NCI-H1105 (cell line): ENCODE results near the gene GPR39.

ENCODE experiments used
- DNase-seq: peaks from one replicate; lab custom pipeline; 2025; lab: John Stamatoyannopoulos, UW

The GPR39 gene

DNA sequence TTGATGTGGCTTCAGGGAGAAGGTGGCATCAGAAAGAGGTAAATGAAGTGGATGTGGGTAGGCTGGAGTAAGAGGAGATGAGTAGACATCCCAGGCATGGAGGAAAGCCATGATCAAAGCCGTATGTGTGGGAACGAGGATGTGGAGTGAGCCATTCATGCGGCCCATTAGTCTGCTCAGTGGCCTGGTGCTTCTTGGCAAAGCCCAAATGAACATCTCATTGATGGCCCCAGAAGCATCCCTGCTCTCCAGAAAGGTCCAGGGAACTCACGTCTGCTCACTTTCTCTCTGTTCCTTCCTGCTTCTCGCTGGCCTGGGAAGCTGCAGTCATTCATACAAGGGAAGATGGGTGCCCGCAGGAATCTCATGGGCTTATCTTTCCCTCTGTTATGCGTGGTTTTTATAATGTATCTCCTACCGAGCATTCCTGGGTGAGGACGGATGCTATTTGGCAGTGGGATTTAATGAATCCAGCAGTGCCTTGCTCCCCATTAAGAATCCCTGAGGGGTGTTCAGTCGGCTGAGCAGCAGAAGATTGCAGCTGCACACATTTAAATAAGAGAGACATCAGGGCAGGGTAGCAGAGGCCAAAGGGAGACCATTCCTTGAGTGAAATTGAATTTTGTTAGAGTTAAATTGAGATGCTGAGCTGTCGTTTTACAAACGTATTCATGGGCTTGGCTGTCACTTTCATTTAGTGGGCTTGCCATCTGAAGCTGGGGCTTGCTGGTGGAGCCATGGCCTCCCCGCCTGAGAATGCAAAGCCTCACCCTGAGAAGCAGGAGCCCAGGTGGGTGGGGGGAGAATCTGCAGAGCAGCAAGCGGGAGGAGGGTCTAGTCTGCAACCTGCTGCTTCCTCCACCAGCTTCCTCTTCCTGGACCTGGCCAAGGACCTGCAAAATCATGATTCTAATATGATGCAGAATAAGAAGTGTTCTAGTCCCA is 188.9 kb downstream of the GPR39 start:
- DNase-seq = no peak

DNA sequence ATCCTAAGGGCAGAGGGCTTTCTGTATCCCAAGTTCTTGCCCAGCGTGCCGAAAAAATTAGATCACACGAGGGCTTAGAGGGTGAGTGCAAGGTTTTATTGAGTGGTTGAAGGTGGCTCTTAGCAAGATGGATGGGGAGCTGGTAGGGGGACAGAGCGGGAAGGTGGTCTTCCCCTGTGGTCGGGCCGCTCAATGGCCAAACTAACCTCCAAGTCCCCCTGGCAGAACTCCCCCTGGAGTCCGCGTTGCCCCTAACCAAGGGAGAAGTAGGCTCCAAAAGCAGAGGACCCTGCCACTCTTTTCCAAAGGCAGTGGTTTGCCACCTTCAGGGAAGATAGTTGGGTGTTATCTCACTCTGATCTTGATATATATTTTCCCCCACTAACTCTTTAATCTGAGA is 190.0 kb downstream of the GPR39 start:
- DNase-seq = no peak

DNA sequence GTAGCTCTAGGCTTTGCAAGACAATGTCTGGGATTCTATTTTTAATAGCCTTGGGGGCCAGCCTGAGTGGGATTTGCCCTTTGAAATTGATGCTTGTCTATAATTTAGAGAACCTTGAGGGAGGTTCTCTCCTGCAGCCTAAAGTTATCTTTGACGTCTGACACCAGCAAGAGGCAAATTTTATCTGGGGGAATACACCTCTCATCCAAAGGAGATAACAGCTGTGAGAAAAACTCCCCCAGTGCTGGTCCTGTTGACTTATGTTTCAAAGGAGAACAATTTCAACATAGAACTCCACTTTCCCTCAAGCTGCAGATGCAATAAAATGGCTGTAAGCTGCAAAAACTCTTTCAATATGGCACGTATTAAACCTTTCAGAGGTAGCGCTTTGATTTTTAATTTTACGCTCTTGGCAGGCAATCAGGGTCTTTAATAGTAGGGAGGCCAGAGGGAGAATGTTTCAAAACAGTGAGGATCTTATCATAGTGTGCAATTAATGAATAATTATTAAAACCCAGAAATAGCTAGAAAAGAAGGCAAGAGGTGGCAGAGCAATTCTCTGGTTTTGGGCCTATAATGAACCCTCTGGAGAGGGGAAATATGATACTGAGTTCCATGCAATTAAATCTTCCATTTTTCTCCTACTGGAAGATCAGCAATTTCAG is 191.0 kb downstream of the GPR39 start:
- peak; percentile 33 for DNase-seq

DNA sequence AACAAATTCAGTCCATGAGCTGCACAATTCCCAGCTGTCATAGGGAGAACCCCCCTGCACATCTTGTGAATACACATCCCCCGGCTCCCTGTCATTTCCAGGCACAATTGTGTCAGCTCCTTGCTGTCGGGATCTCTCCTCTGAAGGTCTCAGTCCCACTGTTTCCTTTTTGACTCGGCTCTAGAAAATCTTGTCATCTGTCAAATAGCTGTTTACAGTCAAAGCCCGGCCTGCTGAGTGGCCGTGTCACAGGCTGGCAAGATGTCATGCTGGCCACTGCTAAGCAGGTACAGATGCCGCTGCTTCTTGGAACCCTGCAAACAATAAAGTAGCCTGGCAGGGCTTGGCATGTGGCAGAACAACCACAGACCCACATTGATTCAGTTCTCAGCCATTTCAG is 191.7 kb downstream of the GPR39 start:
- peak; percentile 29 for DNase-seq

DNA sequence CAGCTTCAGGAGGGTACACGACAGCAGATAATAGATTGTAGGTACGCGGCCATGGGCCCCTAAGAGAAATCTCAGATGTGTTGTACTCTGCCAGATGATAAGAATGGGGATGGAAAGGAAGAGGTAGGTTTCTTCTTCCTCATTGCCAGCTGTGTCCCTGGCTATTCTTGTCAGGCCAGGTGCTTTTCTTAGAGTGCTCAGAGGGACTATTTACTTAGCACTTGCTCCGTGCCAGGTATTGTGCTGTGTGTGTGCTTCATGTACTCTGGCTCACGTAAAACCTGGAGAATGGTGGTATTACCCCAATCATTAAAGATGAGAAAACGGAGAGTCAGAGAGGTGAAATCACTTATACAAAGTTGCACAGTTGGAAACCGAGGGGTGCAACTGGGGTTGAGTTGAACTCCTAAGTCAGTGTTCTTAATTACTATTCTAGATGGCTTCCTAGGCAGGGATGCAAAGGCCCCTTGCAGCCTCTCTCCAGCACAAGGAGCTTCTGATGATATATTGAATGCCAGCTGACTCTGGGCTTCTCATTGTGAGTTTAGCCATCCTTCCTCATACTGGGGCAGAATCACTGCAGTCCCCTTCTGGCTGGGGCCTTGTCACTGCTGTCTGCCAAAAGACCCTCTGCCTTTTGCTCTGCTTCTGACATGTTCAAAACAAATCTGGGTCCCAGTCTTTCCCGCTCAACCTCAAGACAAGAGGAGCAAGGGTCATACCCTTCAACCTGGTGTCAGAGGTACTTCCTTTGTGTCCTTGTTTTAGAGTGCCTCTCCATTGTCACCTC is 192.7 kb downstream of the GPR39 start:
- no peak for DNase-seq

DNA sequence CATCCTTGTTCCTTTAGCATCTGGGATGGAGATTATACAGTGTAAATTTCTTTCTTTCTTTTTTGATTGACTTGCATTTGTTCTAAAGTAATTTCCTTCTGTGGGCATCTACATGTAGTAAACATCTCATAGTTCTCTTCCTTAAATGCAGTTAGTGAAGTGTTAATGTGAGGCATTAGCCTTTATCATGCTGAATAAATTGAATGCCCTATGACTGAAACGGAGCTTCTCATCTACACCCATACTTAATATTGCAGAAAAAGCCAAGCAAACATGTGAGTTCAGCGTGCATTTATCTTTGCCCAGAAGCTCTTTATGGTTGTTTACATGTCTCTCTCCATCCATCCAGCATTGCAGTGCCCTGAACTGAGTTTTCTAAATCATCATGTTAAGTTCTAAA is 195.1 kb downstream of the GPR39 start:
- no peak for DNase-seq

DNA sequence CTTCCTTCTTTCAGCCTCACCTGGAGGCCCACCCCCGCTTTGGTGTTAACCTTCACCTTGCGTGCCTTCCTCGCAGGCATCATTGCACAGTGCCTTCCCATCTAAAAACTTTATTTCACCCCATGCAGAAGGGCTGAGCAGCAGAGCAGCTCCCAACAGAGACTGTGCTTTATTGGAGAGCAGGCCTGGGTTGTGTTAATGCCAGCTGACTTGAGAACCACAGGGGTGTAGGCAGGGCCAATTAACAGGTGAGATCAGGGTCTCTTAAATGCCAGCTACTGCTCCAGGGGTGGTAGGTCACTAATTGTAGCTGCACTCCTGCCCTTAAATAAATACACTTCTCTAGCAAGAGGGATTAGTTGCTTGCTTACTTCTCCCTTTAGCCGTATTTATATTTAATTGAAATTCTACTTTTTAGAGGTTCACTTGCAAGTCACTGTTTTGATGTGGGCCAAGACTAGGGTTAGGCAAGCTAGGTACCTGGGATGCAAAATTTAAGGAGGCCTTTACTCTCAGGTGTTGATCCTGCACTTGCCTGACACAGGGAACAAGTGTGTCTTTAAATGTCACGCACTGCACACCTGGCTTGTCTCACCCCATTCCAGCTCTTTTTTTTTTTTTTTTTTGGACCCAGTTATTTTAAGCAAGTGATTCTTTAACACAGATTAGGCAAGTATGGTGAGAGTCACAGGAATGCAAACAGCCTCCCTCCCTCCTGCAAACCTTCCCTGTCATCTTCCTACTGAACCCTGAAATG is 198.9 kb downstream of the GPR39 start:
- no peak for DNase-seq

DNA sequence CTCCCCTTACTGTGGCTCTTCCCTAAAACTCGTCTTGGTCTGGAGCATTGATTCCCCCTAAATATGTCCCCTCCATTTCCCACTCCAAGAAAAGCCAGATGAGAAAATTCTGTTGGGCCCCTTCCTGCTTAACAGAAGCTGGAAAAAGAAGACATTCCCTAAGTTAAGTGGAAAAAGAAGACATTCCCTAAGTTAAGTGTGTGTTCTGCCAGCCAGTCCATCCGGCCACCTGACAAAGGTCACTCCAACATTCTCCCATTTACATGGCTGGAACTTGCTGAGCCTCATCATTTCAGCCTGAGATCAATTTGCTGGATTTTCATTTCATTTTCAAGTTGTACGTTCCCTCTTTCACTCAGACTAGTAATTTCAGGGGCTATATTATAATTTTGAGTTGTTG is 201.4 kb downstream of the GPR39 start:
- no peak for DNase-seq

DNA sequence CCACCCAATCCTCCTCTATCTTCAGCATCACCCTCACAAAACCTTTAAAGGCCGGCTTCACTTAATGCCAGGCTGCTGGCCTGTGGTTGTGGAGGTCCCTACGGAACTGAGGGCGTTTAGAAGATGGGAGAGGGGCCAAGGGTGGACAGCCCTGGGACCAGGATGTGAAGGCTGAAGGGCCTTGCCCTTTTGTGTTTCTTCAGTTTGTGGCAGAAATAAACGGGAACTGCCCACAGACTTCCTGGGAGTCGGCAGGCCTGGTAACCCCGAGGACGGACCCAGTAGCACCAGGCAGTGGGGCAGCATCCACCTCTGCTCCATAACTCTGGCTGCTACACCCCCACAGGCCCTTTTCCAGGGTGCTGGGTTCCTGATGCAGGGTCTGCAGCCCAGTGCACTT is 202.1 kb downstream of the GPR39 start:
- no peak for DNase-seq

DNA sequence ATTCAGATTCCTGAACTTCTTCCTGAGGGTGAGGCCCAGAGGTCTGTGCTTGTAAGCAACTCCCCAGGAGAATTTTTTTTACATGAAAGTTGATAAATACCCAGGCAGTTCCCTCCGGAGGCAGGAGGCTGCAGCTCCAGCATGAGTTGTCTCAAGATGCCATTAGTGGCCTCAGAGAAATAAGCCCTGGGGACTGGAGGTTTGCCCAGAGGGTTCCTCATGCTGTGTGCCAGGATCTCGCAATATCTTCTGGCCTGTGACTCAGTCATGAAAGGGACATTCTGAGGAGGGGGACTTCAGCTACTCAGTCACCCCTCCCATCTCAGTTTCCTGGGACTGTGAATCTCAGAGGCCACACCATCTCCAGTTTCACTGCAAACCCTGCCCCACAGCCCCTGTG is 203.5 kb downstream of the GPR39 start:
- no peak for DNase-seq

DNA sequence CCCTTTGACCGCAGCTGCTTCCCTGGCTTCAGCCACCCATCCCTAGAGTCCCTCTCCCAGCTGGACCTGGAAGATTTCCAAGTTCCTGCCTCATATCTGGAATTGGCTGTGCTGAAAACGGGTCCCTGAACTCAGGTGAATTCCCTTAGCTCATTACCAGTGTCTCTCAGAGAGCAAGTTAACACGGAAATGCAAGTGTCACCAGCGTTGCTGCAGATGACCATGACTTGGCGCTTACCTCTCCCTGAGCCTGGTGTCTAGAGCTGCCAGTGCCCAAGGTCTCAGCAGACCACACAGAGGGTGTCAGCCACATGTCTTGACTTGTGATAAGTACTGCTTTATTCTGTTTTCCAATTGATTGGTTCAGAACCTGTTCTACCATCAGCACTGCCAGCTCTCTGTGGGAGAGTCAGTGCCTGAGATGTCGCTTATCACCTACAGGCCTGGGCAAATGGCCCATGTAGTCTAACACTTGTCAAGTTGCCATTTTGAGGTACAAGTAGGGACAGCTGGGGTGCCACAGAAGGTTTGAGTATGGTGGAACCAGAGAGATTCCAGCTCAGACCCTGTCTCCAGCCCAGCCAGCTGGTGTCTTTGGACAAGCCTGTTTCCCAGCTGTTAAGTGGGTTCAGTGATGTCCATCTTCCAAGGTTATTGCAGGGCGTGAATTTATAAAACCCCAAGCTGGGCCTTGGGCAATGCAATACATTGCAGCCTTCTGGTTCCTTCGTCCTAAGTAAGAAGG is 204.7 kb downstream of the GPR39 start:
- peak; percentile 40 for DNase-seq

DNA sequence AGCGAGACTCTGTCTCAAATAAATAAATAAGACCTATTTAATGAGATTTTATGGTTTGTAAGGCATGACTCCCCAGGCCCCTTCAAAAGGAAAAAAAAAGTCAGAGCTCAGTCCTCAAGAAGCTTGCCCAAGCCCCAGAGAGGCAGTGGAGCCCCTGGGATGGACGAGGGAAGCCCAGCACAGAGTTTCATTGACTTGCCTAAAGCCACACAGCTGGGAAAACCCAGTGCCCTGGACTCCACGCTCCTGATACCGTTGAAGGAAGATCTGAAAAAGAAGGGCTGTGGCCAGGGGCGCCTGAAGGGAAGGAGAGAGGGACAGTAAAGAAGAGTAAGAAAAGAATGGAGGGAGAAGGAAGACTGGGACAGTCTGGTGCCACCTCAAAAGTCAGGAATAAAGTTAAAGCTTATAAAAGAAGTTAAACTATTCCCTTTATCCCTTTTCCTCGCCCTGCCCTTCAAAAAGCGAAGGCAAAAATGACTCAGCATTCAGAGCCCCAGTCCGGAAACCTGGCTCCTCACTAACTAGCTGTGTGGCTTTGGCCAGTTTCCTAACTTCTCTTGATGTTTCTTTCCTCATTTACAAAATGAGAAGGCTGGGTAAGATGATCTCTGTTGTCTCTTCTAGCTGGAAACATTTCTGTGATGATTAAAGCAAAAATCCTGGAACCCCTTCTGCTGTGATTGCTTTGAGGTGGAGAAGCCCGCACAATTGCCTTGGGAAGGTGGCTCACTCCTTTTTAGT is 206.7 kb downstream of the GPR39 start:
- no peak for DNase-seq

DNA sequence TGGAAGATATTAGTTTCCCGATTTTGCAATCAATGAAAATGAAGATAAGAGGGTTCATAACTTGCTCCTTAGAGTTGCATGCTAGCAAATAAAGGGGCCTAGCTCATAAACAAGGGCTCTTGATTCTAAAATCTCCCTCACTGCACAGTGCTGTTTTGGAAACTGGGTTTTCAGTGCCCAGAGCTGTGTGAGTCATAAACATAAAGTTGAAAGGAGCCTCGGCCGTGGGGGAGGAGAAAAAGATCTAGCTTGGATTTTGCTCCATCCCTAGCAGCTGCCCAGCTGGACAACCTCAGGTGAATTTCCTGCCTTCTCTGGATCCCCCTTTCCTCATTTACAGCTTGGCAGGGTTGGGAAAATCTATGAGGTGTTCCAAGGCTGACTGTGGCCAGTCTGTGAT is 210.9 kb downstream of the GPR39 start:
- DNase-seq = no peak

DNA sequence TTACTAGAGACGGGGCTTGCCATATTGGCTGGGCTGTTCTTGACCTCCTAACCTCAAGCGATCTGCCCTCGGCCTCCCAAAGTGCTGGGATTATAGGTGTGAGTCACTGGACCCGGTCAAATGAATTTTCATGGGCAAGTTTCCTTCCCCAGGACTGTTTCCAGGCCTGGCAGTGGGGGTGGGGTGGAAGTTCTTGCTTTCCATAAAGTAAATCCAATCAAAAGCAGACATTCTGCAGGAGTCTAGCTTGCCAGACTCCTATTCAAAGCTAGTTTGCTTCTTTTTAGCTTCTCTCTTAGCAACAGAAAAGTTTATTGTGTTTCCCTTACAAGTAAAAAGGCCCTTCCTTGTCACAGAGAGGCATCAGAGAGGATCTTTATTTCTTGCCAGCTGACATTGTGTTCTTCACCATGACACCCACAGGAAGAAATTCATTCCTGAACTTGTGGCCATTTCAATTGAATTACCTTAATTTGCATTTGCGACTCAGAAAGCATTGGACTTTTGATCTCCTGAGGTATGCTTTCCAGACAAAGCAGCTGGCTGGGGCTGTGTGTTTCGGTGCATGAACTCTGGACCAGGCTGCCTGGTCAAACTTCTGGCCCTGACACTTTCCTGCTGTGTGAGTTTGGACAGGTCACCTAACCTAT is 215.5 kb downstream of the GPR39 start:
- DNase-seq = no peak

DNA sequence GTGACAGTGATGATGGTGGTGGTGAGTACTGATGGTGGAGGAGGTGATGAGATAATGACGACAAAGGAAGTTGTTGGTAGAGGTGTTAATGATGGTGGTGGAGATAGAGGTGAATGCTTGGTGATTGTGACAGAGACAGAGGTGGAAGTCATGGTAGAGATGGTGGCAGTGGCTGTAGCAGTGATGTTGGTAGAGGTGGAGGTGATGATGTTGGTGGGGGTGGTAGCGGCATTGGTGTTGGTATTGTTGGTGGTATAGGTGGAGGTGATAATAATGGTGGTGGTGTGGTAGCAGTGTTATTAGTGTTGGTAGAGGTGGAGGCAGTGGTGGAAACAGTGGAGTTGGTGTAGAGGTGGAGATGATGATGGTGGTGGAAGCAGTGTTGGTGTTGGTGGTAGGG is 217.0 kb downstream of the GPR39 start:
- no peak for DNase-seq

DNA sequence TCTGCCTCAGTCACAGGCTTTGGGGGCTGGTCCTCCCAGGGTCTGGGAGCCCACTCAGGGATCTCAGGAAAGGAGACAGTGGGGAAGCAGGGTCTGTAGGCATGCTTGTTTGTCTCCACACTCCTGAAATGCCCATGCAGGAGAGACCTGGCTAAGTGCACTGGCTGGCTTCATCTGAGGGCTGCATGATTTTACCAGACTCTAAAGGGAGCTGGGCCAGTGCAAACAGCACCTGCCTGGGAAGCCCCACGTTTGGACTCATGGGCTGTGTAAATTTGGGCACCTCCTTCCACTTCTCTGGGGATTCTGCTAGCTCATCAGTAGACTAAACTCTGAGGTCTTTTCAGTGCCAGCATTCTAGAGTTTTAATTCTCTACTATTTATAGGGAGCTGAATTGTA is 219.7 kb downstream of the GPR39 start:
- no peak for DNase-seq

DNA sequence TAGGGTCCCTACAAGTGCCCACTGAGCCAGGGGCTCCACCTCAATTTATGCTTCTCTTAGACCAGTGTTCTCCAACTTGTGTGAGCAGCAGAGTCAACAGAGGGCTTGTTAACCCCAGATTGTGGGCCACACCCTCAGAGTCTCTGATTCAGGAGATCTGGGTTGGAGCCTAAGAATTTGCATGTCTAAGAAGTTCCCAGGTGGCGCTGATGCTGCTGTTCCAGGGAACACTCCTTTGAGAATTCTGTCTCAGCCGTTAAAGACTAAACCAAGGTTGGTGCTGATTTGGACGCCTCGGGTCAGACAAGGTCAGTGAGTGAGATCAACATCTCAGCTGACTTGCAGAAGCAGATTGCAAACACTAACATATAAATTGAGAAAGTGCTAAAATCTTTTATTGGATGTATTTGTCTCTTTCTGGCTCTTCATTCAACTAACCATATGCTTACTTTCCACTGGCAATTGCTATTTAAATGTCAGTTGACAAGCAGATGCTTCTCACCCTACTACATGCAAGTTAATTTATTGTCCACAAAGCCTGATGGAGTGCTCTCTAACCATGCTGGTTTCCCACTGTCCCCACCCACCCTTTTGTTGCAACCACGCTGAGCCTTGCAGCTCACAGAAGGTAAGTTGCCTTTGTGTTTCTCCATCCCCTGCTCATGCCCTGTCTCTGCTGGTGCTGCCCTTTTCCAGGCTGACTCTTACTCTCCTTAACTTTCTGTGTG is 221.9 kb downstream of the GPR39 start:
- DNase-seq = no peak

DNA sequence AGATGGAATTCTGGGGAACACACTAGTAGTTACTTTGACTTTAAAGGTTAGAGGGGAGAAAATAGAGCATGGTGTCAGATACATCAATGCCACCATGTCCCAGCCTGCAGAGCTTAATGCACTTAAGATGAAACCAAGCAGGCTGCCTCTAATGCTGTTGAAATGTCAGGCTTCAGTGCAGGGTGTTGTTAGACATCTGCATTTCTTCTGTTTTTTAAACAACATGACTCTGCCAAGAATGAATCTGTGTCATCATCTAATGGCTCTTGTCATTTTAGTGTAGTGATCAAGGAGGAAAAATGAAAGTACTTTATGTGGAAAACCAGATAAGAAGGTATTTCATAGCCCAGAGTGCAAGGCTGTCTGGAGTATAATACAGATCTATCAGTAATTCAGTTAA is 223.5 kb downstream of the GPR39 start:
- DNase-seq = no peak

DNA sequence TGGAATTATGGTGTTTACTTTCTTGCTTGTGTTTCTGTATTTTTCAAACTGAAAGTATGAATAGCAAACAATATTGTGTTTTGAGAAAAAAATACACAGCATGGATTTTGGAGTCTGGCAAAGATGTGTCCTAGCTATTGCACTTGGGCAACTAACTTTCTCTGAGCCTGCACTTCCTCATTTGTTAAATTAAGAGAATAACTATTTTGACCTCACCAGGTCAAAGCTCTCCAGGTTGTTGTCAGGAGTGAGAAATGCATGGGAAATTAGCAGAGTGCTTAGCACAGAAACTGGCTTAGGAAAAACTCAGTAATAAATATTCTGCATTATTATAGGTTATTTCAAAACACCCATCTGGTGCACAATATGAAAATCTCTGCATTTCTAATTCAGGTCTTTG is 225.2 kb downstream of the GPR39 start:
- no peak for DNase-seq
